ENCODE measurements around the gene ODF4. TPM values are rescaled to one million over a fixed set of nuclear protein-coding genes. Genes with fewer than 3 reads are reported as not detected.
"Not testable (repeated sequence)": the region's sequence is repeated elsewhere in the genome, so short reads cannot be mapped to it uniquely, and the experiment has no call there.

ODF4 gene
- total RNA-seq, 1 experiment from 2014 or later, result not detected

DNA sequence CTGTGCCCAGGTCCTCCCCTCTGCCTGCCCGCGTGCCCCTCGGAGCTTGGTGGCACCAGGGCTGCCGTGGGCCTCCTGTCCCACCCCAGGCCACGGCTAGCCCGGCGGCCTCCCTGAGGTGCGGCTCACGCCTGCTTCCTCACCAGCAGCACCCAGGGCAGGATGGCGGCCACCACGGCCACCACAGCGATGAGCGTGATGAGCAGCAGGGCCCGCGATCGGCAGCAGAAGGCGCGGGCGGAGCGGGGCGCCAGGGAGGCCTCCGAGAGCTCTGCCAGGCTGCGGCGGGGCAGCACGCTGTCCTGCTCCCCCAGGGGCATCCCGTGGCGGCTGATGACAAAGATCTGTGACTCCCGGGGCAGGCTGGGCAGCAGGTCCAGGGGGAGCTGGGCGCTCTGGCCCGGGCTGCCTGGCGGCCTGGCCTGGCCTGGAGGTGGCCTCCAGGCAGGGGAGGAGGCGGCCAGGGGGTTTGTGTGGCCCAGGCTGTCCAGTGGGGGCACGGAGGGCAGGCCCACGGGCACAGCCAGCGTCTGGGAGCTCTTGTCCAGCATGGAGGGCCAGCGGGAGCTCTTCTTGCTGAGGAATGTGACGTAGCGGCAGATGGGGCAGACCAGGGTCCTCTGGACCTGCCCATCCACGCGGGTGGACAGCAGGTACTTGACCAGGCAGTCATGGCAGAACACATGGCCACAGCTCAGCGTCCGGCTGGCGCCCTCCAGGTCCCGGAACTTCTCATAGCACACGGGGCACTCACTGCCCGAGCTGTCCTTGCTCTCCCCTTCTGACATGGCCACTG lies 53.2 kb downstream of the ODF4 start:
- Histone ChIP-seq H3K36me3 (ENCODE audit: low read depth) (no peaks in the 10 kb centered on the region), H3K4me3 (no peak overlapping the region), H3K27ac (peak overlapping the region; percentile 53), H4K20me1 (ENCODE audit: insufficient read depth) (no peaks in the 10 kb centered on the region), H3K4me2 (no peak overlapping the region), H3K27me3 (ENCODE audit: insufficient read depth, low read depth) (no peaks in the 10 kb centered on the region), H3F3A (ENCODE audit: insufficient read depth, low read depth) (peaks cover 17% of the 10 kb centered on the region; the same call in 1 of the 2 replicates), H3K4me1 (replicated peaks; ENCODE audit: insufficient read depth) (peaks cover 30% of the 10 kb centered on the region), H3K9me2 (ENCODE audit: insufficient read depth) (no peaks in the 10 kb centered on the region), H3K79me2 (ENCODE audit: low read depth) (no peaks in the 10 kb centered on the region), H3K9me3 (ENCODE audit: insufficient read depth, low read depth) (no peaks in the 10 kb centered on the region), H2AFZ (no peak overlapping the region)
- TSS peak; percentile 25 for BruUV-seq (replicated peaks)
- TF ChIP-seq, protein P1, sequence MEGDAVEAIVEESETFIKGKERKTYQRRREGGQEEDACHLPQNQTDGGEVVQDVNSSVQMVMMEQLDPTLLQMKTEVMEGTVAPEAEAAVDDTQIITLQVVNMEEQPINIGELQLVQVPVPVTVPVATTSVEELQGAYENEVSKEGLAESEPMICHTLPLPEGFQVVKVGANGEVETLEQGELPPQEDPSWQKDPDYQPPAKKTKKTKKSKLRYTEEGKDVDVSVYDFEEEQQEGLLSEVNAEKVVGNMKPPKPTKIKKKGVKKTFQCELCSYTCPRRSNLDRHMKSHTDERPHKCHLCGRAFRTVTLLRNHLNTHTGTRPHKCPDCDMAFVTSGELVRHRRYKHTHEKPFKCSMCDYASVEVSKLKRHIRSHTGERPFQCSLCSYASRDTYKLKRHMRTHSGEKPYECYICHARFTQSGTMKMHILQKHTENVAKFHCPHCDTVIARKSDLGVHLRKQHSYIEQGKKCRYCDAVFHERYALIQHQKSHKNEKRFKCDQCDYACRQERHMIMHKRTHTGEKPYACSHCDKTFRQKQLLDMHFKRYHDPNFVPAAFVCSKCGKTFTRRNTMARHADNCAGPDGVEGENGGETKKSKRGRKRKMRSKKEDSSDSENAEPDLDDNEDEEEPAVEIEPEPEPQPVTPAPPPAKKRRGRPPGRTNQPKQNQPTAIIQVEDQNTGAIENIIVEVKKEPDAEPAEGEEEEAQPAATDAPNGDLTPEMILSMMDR (conservative IDR thresholded peaks at IDR 0.05), result no peak
- TF ChIP-seq EZH2 (IDR thresholded peaks at IDR 0.05; ENCODE audit: low read depth), result no peak
- ChIA-PET CTCF (no interaction called here), POLR2A (ENCODE audit: unreplicated experiment) (no interaction called here)
- no peak for DNase-seq
- intact Hi-C loops (cut with micrococcal nuclease; ENCODE audit: unreplicated experiment), result no loop called here

DNA sequence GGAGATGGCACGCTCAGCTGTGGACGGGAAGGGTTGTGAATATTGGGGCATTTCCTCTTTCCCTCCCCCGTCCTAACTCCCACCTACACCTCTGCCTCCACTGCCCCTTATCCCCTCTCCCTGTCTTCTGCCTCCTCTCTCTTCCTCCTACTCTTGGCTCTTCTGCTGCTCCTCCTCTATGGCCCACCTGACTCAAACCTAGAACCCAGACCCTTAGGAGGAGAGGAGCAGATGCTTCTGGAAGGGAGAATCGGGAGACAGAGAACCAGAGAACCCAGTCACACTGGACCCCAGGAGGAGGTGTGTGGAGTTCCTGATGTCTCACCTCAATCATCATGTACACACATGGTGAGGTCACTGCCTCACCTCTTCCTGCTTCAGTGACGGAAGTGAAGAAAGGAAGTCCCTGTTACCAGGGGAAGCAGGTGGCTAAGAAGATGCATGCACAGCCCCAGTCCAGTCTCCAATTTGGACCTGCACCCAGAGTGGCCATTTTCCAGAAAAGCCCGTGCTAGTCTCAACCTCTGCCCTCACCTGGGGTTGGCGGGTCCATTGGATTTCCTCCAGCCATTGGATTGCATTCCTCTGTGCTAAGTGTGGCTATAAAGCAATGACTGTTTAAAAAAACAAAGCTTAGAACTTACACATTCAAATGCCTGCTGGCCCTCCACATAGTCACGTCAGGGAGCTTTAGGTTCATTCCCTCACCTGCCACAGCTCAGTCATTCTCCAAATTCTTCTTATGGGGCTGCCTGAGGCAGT lies 54.0 kb downstream of the ODF4 start:
- peak; percentile 50 to 83 for DNase-seq
- H3K9me2 ChIP-seq (ENCODE audit: insufficient read depth), result no peaks in the 10 kb centered on the region
- no peaks in the 10 kb centered on the region for H3K79me2 ChIP-seq (ENCODE audit: low read depth)
- H4K20me1 ChIP-seq (ENCODE audit: insufficient read depth), result no peaks in the 10 kb centered on the region
- H3K4me3 ChIP-seq, result no peak overlapping the region
- no peaks in the 10 kb centered on the region for H3K27me3 ChIP-seq (ENCODE audit: insufficient read depth, low read depth)
- no peaks in the 10 kb centered on the region for H3K9me3 ChIP-seq (ENCODE audit: insufficient read depth, low read depth)
- H3K36me3 ChIP-seq (ENCODE audit: low read depth), result no peaks in the 10 kb centered on the region
- H3F3A ChIP-seq (ENCODE audit: insufficient read depth, low read depth), result peaks cover 17% of the 10 kb centered on the region; the same call in 1 of the 2 replicates
- H3K27ac ChIP-seq, result peak overlapping the region; percentile 53
- H3K4me2 ChIP-seq, result peak overlapping the region; percentile 19; the same call in 1 of the 2 replicates
- no peak for TF ChIP-seq EZH2 (IDR thresholded peaks at IDR 0.05; ENCODE audit: low read depth)
- TF ChIP-seq, protein P1 (conservative IDR thresholded peaks at IDR 0.05), result no peak
- CTCF ChIA-PET, result interaction anchor here (0.5 to 1.0 kb wide), 2 partner anchors 10 to 146 kb away, joined by 4 to 6 read pairs; partner anchors contain the start of gene CTC1
- no TSS peak for BruUV-seq (replicated peaks)
- intact Hi-C loops (cut with micrococcal nuclease; ENCODE audit: unreplicated experiment), result no loop called here
- peaks cover 34% of the 10 kb centered on the region for H3K4me1 ChIP-seq (replicated peaks; ENCODE audit: insufficient read depth)
- no peak overlapping the region for H2AFZ ChIP-seq
- POLR2A ChIA-PET (ENCODE audit: unreplicated experiment), result interaction anchor here (0.6 to 0.7 kb wide), 2 partner anchors 10 to 12 kb away, joined by 5 to 6 read pairs; no protein-coding TSS in a partner anchor

DNA sequence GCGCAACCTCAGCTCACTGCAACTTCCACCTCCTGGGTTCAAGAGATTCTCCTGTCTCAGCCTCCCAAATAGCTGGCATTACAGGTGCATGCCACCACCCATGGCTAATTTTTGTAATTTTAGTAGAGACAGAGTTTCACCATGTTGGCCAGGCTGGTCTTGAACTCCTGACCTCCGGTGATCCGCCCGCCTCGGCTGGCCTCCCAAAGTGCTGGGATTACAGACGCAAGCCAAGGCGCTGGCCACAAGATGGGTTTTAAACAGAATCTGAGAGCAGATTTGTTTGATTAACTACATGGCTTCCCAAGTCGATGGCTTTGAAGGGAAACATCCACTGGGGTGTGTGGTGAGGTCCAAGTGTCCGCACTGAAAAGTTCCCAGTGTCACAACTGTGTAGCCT lies 54.9 kb downstream of the ODF4 start:
- peaks cover 34% of the 10 kb centered on the region for H3K4me1 ChIP-seq (replicated peaks; ENCODE audit: insufficient read depth)
- H2AFZ ChIP-seq; H3K9me3 ChIP-seq (ENCODE audit: insufficient read depth, low read depth); H3K36me3 ChIP-seq (ENCODE audit: low read depth); intact Hi-C loops (cut with micrococcal nuclease; ENCODE audit: unreplicated experiment); H3K4me2 ChIP-seq; H3K79me2 ChIP-seq (ENCODE audit: low read depth); H3K4me3 ChIP-seq; DNase-seq; H4K20me1 ChIP-seq (ENCODE audit: insufficient read depth); H3K27me3 ChIP-seq (ENCODE audit: insufficient read depth, low read depth); H3K9me2 ChIP-seq (ENCODE audit: insufficient read depth): not testable (repeated sequence)
- ChIA-PET POLR2A (ENCODE audit: unreplicated experiment) (interaction anchor here (0.6 kb wide), 1 partner anchor 13 kb away, joined by 5 read pairs; no protein-coding TSS in a partner anchor), CTCF (interaction anchor here (0.5 to 1.0 kb wide), 3 partner anchors 11 to 147 kb away, joined by 3 to 6 read pairs (median 4); partner anchors contain the start of gene CTC1)
- peaks cover 17% of the 10 kb centered on the region; the same call in 1 of the 2 replicates for H3F3A ChIP-seq (ENCODE audit: insufficient read depth, low read depth)
- peak overlapping the region; percentile 53; the same call in 1 of the 2 replicates for H3K27ac ChIP-seq
- BruUV-seq (replicated peaks), result TSS peak; percentile 19

Other genes with a start within 250 kb of the ODF4 start
- gene ALOXE3, start 221.3 kb upstream of the ODF4 start, total RNA-seq (2021), result 0.70 and 1.4 TPM in 2 replicates
- 2.6 and 9.0 TPM in 2 replicates for gene HES7, start 215.7 kb upstream of the ODF4 start, total RNA-seq (2021)
- 60.2 and 78.7 TPM in 2 replicates for gene PER1, start 187.4 kb upstream of the ODF4 start, total RNA-seq (2021)
- gene VAMP2, start 176.9 kb upstream of the ODF4 start, total RNA-seq (2021), result 29.3 and 35.1 TPM in 2 replicates
- 58.5 and 59.1 TPM in 2 replicates for gene TMEM107, start 163.5 kb upstream of the ODF4 start, total RNA-seq (2021)
- gene BORCS6, start 149.7 kb upstream of the ODF4 start, total RNA-seq (2021), result 6.4 and 8.0 TPM in 2 replicates
- 159 and 167 TPM in 2 replicates for gene AURKB, start 129.3 kb upstream of the ODF4 start, total RNA-seq (2021)
- gene CTC1, start 91.8 kb upstream of the ODF4 start, total RNA-seq (2021), result 28.1 and 41.2 TPM in 2 replicates
- gene PFAS, start 90.6 kb upstream of the ODF4 start, total RNA-seq (2021), result 54.5 and 68.2 TPM in 2 replicates
- 35.0 and 45.5 TPM in 2 replicates for gene RANGRF, start 51.2 kb upstream of the ODF4 start, total RNA-seq (2021)
- gene SLC25A35, start 44.4 kb upstream of the ODF4 start, total RNA-seq (2021), result 7.3 and 7.6 TPM in 2 replicates
- gene ARHGEF15, start 29.6 kb upstream of the ODF4 start, total RNA-seq (2021), result not detected in 2 replicates
- 2,320 and 2,519 TPM in 2 replicates for gene RPL26, start 43.4 kb downstream of the ODF4 start, total RNA-seq (2021)
- gene RNF222, start 58.0 kb downstream of the ODF4 start, total RNA-seq (2021), result 0.45 and 0.79 TPM in 2 replicates
- gene NDEL1, start 96.0 kb downstream of the ODF4 start, total RNA-seq (2021), result 60.8 and 78.4 TPM in 2 replicates

Measured in PC-9 (cell line).